OCI-LY7 (cell line): ENCODE measurements around the gene CPNE4. TPM values are rescaled to one million over a fixed set of nuclear protein-coding genes. Genes with fewer than 3 reads are reported as not detected.

Source experiments
- BruUV-seq: library from RNA; stranded (reverse); fragments of 400-500 nt; replicated peaks from 2 replicates; lab custom pipeline; 2021; lab: Mats Ljungman, UMichigan
- CTCF ChIA-PET: fragments of 300-600 bp; sonication (Branson Sonifier 250); formaldehyde crosslinking; loops from one replicate; lab custom pipeline; 2022; ENCODE audit warnings: antibody characterized with exemption; ENCODE audit not compliant: unreplicated experiment; lab: Charles Lee
- POLR2A ChIA-PET: fragments of 300-600 bp; sonication (Branson Sonifier 250); formaldehyde crosslinking; loops from one replicate; lab custom pipeline; 2022; ENCODE audit warnings: antibody characterized with exemption; lab: Charles Lee
- DNase-seq: peaks from one replicate; pipeline ENCODE4 v3.0.0-alpha.2; 2015; ENCODE audit warnings: low spot score
- H2AFZ ChIP-seq: fragments of 200-600 bp; sonication (generic), shearing (Covaris generic); 2 replicates; pipeline ENCODE4 v1.6.1; 2014; ENCODE audit warnings: mild to moderate bottlenecking, antibody characterized with exemption, low read length, moderate library complexity
- H3K27ac ChIP-seq: fragments of 200-600 bp; sonication (generic); 2 replicates; pipeline ENCODE4 v1.5.1; 2014; ENCODE audit warnings: mixed run types, low read depth, mild to moderate bottlenecking, moderate library complexity, low read length, inconsistent platforms; ENCODE audit not compliant: poor library complexity, severe bottlenecking
- H3K36me3 ChIP-seq: fragments of 200-600 bp; sonication (generic); 2 replicates; pipeline ENCODE4 v1.6.1; 2014; ENCODE audit warnings: mild to moderate bottlenecking, antibody characterized with exemption, low read length, moderate library complexity, mixed read lengths; ENCODE audit not compliant: insufficient read depth
- H3K4me1 ChIP-seq: fragments of 200-600 bp; sonication (generic); 2 replicates; pipeline ENCODE4 v1.5.1; 2014; ENCODE audit warnings: mild to moderate bottlenecking, low read length; ENCODE audit not compliant: insufficient read depth, poor library complexity, severe bottlenecking
- H3K4me2 ChIP-seq: fragments of 200-600 bp; sonication (generic); 2 replicates; pipeline ENCODE4 v1.6.1; 2014; ENCODE audit warnings: mild to moderate bottlenecking, low read length
- H3K4me3 ChIP-seq: fragments of 200-600 bp; sonication (generic); 2 replicates; pipeline ENCODE4 v1.5.1; 2014; ENCODE audit warnings: mild to moderate bottlenecking, low read depth, low read length; ENCODE audit not compliant: poor library complexity, severe bottlenecking
- H3K79me2 ChIP-seq: fragments of 200-600 bp; sonication (generic); 2 replicates; pipeline ENCODE4 v1.6.1; 2016; ENCODE audit warnings: low read depth, mild to moderate bottlenecking, low read length, moderate library complexity, mixed read lengths; ENCODE audit not compliant: insufficient read depth
- H3K9me2 ChIP-seq: fragments of 200-600 bp; sonication (generic); 2 replicates; pipeline ENCODE4 v1.6.1; 2016; ENCODE audit warnings: mild to moderate bottlenecking, low read length, mixed read lengths; ENCODE audit not compliant: insufficient read depth
- H3K9me3 ChIP-seq: fragments of 200-600 bp; sonication (generic); 2 replicates; pipeline ENCODE4 v1.6.1; 2014; ENCODE audit warnings: mild to moderate bottlenecking, mixed run types, low read length, mixed read lengths
- H4K20me1 ChIP-seq: fragments of 200-600 bp; sonication (generic); 2 replicates; pipeline ENCODE4 v1.6.1; 2014; ENCODE audit warnings: mild to moderate bottlenecking, antibody characterized with exemption, low read length, moderate library complexity, mixed read lengths; ENCODE audit not compliant: insufficient read depth
- EZH2phosphoT487 ChIP-seq: fragments of 200-600 bp; sonication (generic); IDR thresholded peaks from 2 replicates; pipeline ENCODE4 v1.6.1; 2018; ENCODE audit warnings: low read depth, borderline replicate concordance, mild to moderate bottlenecking, mixed run types, antibody characterized with exemption, low read length, moderate library complexity, mixed read lengths
- intact Hi-C: fragments of 100-400 bp; cut with micrococcal nuclease; formaldehyde crosslinking; loops from one replicate; pipeline ENCODE4 v1.10.0; 2022; ENCODE audit not compliant: unreplicated experiment
- total RNA-seq, 2 experiments: library from RNA; depleted of rRNA in 1 of 2; stranded (reverse); fragments of >200 nt in 1 of 2; shearing (Covaris generic) in 1 of 2; gene quantifications; 2 replicates each; pipeline ENCODE4 v1.2.3, GENCODE V29; 2014 to 2022
- TF ChIP-seq, protein P1 (sequence below): fragments of 200-600 bp; sonication (generic); conservative IDR thresholded peaks from 2 replicates; pipeline ENCODE4 v1.5.1; 2014; ENCODE audit warnings: mild to moderate bottlenecking, antibody characterized with exemption, low read length, moderate library complexity, mixed read lengths

CPNE4 gene
- total RNA-seq, 2 experiments from 2014 or later, result not detected

DNA sequence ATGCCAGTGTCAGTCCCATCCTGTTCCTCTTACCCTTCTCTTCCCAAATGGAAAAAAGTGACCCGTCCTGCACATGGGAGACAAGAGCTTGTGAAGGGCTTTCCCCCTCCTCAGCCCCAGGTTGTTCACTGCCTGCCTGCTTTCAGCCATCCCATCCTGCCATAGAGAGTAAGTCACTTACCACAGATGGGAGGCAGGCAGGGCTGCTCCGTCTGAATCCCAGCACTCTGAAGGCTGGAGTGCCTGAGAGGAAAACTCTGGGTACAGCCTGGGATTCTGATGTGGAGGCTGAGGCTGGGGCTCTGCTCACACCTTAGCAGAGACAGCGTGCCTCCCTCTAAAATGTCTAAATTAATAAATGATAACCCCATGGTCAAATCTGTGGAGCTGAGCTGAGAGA is 14.8 kb downstream of the CPNE4 start:
- no peaks in the 10 kb centered on the region for H3K9me2 ChIP-seq
- ChIA-PET CTCF (no interaction called here), POLR2A (no interaction called here)
- H2AFZ ChIP-seq, result no peak overlapping the region
- no peaks in the 10 kb centered on the region for H3K4me1 ChIP-seq
- no peaks in the 10 kb centered on the region for H3K36me3 ChIP-seq
- H3K79me2 ChIP-seq, result no peaks in the 10 kb centered on the region
- intact Hi-C loops, result no loop called here
- no peak overlapping the region for H3K27ac ChIP-seq
- H3K9me3 ChIP-seq, result no peaks in the 10 kb centered on the region
- BruUV-seq, result no TSS peak
- H3K4me3 ChIP-seq, result no peak overlapping the region
- no peak overlapping the region for H3K4me2 ChIP-seq
- no peak for DNase-seq
- TF ChIP-seq, protein P1, sequence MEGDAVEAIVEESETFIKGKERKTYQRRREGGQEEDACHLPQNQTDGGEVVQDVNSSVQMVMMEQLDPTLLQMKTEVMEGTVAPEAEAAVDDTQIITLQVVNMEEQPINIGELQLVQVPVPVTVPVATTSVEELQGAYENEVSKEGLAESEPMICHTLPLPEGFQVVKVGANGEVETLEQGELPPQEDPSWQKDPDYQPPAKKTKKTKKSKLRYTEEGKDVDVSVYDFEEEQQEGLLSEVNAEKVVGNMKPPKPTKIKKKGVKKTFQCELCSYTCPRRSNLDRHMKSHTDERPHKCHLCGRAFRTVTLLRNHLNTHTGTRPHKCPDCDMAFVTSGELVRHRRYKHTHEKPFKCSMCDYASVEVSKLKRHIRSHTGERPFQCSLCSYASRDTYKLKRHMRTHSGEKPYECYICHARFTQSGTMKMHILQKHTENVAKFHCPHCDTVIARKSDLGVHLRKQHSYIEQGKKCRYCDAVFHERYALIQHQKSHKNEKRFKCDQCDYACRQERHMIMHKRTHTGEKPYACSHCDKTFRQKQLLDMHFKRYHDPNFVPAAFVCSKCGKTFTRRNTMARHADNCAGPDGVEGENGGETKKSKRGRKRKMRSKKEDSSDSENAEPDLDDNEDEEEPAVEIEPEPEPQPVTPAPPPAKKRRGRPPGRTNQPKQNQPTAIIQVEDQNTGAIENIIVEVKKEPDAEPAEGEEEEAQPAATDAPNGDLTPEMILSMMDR, result no peak
- no peak for TF ChIP-seq EZH2phosphoT487
- H4K20me1 ChIP-seq, result no peaks in the 10 kb centered on the region

GRCh38 chr3:132017137-132017536 is 17.7 kb downstream of the CPNE4 start:
- Histone ChIP-seq H3K79me2 (no peaks in the 10 kb centered on the region), H2AFZ (no peak overlapping the region), H3K9me2 (no peaks in the 10 kb centered on the region), H3K4me2 (no peak overlapping the region), H4K20me1 (no peaks in the 10 kb centered on the region), H3K27ac (no peak overlapping the region), H3K9me3 (no peaks in the 10 kb centered on the region), H3K4me3 (no peak overlapping the region), H3K4me1 (no peaks in the 10 kb centered on the region), H3K36me3 (no peaks in the 10 kb centered on the region)
- no TSS peak for BruUV-seq
- intact Hi-C loops, result no loop called here
- POLR2A ChIA-PET, result interaction anchor here (0.5 kb wide), 1 partner anchor 888 kb away, joined by 3 read pairs; no protein-coding TSS in a partner anchor
- no peak for TF ChIP-seq EZH2phosphoT487
- TF ChIP-seq, protein P1, result no peak
- CTCF ChIA-PET, result no interaction called here
- no peak for DNase-seq

DNA sequence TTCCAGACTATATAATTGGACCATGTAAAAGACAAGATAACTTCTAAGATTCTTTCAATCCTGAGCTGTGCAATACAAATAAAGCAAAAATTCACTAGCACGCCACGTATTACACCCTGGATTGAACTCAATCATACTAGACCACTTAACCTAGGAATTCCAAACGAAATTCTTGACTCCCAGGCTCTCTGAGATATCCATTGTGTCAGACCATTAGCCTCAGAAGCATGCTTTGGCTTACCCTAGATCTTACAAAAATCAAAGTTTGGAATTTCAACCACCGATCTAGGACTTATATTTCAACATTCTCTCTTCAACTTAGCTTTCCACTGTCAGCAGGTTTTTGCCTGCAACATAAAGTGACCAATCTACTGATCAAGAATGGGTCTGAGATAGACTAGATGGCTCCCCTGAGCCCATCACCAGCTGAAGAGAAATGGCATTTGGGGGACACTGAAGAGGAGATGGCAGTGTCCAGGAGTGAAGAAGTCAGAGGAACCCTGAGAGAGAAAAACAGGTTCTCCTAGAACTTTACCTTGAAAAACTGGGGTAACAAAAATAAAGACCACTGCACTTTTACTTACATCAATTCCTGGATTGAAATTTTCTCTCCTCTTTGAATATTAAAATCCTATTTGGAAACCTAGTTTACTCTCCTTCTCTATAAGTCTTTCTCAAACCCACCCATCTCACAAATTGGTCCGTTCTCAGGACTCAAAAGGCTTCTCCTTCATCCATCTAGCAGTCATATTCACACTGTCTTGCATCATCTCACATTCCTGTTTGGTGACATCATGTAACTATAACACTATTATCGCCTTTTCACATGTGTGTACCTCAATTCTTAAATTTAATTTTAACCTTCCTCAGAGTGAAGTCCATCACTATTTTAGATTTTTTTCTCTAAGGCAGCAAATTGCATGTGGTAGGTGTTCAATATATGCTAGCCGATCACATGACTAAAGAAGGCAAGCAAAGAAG is 18.5 kb downstream of the CPNE4 start:
- no peaks in the 10 kb centered on the region for H4K20me1 ChIP-seq
- no peak overlapping the region for H2AFZ ChIP-seq
- H3K4me1 ChIP-seq, result no peaks in the 10 kb centered on the region
- BruUV-seq, result no TSS peak
- H3K36me3 ChIP-seq, result no peaks in the 10 kb centered on the region
- H3K27ac ChIP-seq, result no peak overlapping the region
- intact Hi-C loops, result no loop called here
- TF ChIP-seq, protein P1, result no peak
- TF ChIP-seq EZH2phosphoT487, result no peak
- no peak overlapping the region for H3K4me3 ChIP-seq
- H3K4me2 ChIP-seq, result no peak overlapping the region
- H3K9me3 ChIP-seq, result no peaks in the 10 kb centered on the region
- ChIA-PET CTCF (no interaction called here), POLR2A (no interaction called here)
- H3K9me2 ChIP-seq, result no peaks in the 10 kb centered on the region
- no peak for DNase-seq
- no peaks in the 10 kb centered on the region for H3K79me2 ChIP-seq
